H9 (cell line): ENCODE measurements around the gene CDYL2. TPM values are rescaled to one million over a fixed set of nuclear protein-coding genes. Genes with fewer than 3 reads are reported as not detected.

Experiments used
- DNase-seq: peaks from one replicate; pipeline ENCODE4 v3.0.0-alpha.2; 2017
- H2AFZ ChIP-seq: one replicate; pipeline ENCODE4 v1.6.1; 2013; ENCODE audit warnings: mild to moderate bottlenecking, low read length, control low read depth, moderate library complexity
- H2AK5ac ChIP-seq: 2 replicates; pipeline ENCODE4 v1.6.1; 2013; ENCODE audit warnings: low read length, control low read depth, mixed read lengths; ENCODE audit not compliant: insufficient read length
- H2BK120ac ChIP-seq: one replicate; pipeline ENCODE4 v1.6.1; 2013; ENCODE audit warnings: low read depth, mild to moderate bottlenecking, low read length, control low read depth, inconsistent platforms; ENCODE audit not compliant: poor library complexity, severe bottlenecking
- H2BK12ac ChIP-seq: 2 replicates; pipeline ENCODE4 v1.6.1; 2013; ENCODE audit warnings: low read length, control low read depth, mixed read lengths, low read depth; ENCODE audit not compliant: insufficient read length
- H2BK15ac ChIP-seq: 2 replicates; pipeline ENCODE4 v1.6.1; 2013; ENCODE audit warnings: low read depth, low read length, control low read depth
- H2BK20ac ChIP-seq: one replicate; pipeline ENCODE4 v1.6.1; 2013; ENCODE audit warnings: low read depth, mild to moderate bottlenecking, low read length, control low read depth, inconsistent platforms; ENCODE audit not compliant: poor library complexity, severe bottlenecking
- H2BK5ac ChIP-seq: 2 replicates; pipeline ENCODE4 v1.6.1; 2013; ENCODE audit warnings: low read length, control low read depth, mixed read lengths; ENCODE audit not compliant: insufficient read length
- H3K14ac ChIP-seq: 2 replicates; pipeline ENCODE4 v1.6.1; 2013; ENCODE audit warnings: low read length, control low read depth; ENCODE audit not compliant: insufficient read depth
- H3K18ac ChIP-seq: 2 replicates; pipeline ENCODE4 v1.6.1; 2013; ENCODE audit warnings: low read depth, mild to moderate bottlenecking, mixed read lengths, low read length, control low read depth; ENCODE audit not compliant: insufficient read length
- H3K23ac ChIP-seq: 2 replicates; pipeline ENCODE4 v1.6.1; 2013; ENCODE audit warnings: low read length, control low read depth, mixed read lengths, low read depth; ENCODE audit not compliant: insufficient read length
- H3K23me2 ChIP-seq: 2 replicates; pipeline ENCODE4 v1.6.1; 2013; ENCODE audit warnings: low read depth, mild to moderate bottlenecking, mixed read lengths, low read length, control low read depth; ENCODE audit not compliant: insufficient read length, poor library complexity, severe bottlenecking
- H3K27ac ChIP-seq: 2 replicates; pipeline ENCODE4 v1.5.1; 2013; ENCODE audit warnings: low read length, control low read depth, mixed read lengths, low read depth; ENCODE audit not compliant: insufficient read length
- H3K27me3 ChIP-seq: 2 replicates; pipeline ENCODE4 v1.6.1; 2013; ENCODE audit warnings: low read length, control low read depth, inconsistent platforms; ENCODE audit not compliant: insufficient read depth
- H3K4ac ChIP-seq: 2 replicates; pipeline ENCODE4 v1.6.1; 2013; ENCODE audit warnings: low read depth, mild to moderate bottlenecking, control low read depth, inconsistent platforms, low read length, moderate library complexity
- H3K4me1 ChIP-seq: 2 replicates; pipeline ENCODE4 v1.6.1; 2013; ENCODE audit warnings: low read length, control low read depth, inconsistent platforms; ENCODE audit not compliant: insufficient read depth
- H3K4me2 ChIP-seq: 2 replicates; pipeline ENCODE4 v1.6.1; 2013; ENCODE audit warnings: low read length, control low read depth, mixed read lengths; ENCODE audit not compliant: insufficient read length, insufficient read depth
- H3K56ac ChIP-seq: 2 replicates; pipeline ENCODE4 v1.6.1; 2013; ENCODE audit warnings: low read depth, mild to moderate bottlenecking, mixed read lengths, low read length, control low read depth; ENCODE audit not compliant: insufficient read length
- H3K79me1 ChIP-seq: 2 replicates; pipeline ENCODE4 v1.6.1; 2013; ENCODE audit warnings: low read depth, mild to moderate bottlenecking, moderate library complexity, low read length, control low read depth, inconsistent platforms; ENCODE audit not compliant: insufficient read depth, poor library complexity, severe bottlenecking
- H3K79me2 ChIP-seq: 2 replicates; pipeline ENCODE4 v1.6.1; 2013; ENCODE audit warnings: low read length, control low read depth, inconsistent platforms; ENCODE audit not compliant: insufficient read depth
- H3K9ac ChIP-seq: 2 replicates; pipeline ENCODE4 v1.6.1; 2013; ENCODE audit warnings: low read length, control low read depth, mixed read lengths; ENCODE audit not compliant: insufficient read length; ENCODE audit errors: extremely low read depth
- H3K9me3 ChIP-seq: one replicate; pipeline ENCODE4 v1.6.1; 2013; ENCODE audit warnings: low read depth, low read length, inconsistent platforms; ENCODE audit not compliant: control insufficient read depth
- H3T11ph ChIP-seq: one replicate; pipeline ENCODE4 v1.6.1; 2013; ENCODE audit warnings: mild to moderate bottlenecking, low read length, control low read depth, inconsistent platforms
- H4K20me1 ChIP-seq: one replicate; pipeline ENCODE4 v1.6.1; 2013; ENCODE audit not compliant: control insufficient read depth, insufficient read length, insufficient read depth
- H4K5ac ChIP-seq: 2 replicates; pipeline ENCODE4 v1.6.1; 2013; ENCODE audit warnings: low read depth, mild to moderate bottlenecking, mixed read lengths, low read length, control low read depth; ENCODE audit not compliant: insufficient read length
- H4K8ac ChIP-seq: replicated peaks from 2 replicates; pipeline ENCODE4 v1.6.1; 2013; ENCODE audit warnings: low read length, control low read depth, mixed read lengths, low read depth; ENCODE audit not compliant: insufficient read length
- H4K91ac ChIP-seq: 2 replicates; pipeline ENCODE4 v1.6.1; 2013; ENCODE audit warnings: low read depth, mild to moderate bottlenecking, moderate library complexity, mixed read lengths, low read length, control low read depth; ENCODE audit not compliant: insufficient read length
- H3K27ac Mint-ChIP-seq, 3 experiments: 2 replicates in 2 of 3; 3 replicates in 1 of 3; pipeline ENCODE4 v1.8.0; 2020 to 2021; ENCODE audit warnings: mixed read lengths in 3 of 3, mild to moderate bottlenecking in 1 of 3, moderate library complexity in 1 of 3
- H3K27me3 Mint-ChIP-seq: 2 replicates; pipeline ENCODE4 v1.8.0; 2021; ENCODE audit warnings: low read depth, mild to moderate bottlenecking, moderate library complexity, mixed read lengths
- H3K36me3 Mint-ChIP-seq, 3 experiments: 2 replicates in 2 of 3; 3 replicates in 1 of 3; pipeline ENCODE4 v1.8.0; 2020 to 2021; ENCODE audit warnings: low read depth in 3 of 3, mixed read lengths in 3 of 3; ENCODE audit not compliant: insufficient read depth in 1 of 3
- H3K4me1 Mint-ChIP-seq, 2 experiments: 2 replicates each; pipeline ENCODE4 v1.8.0; 2020; ENCODE audit warnings: mixed read lengths in 2 of 2
- H3K4me3 Mint-ChIP-seq, 2 experiments: 2 replicates in 1 of 2; 3 replicates in 1 of 2; pipeline ENCODE4 v1.8.0; 2020 to 2021; ENCODE audit warnings: mild to moderate bottlenecking in 2 of 2, mixed read lengths in 2 of 2, moderate library complexity in 1 of 2
- H3K9me3 Mint-ChIP-seq, 2 experiments: 2 replicates in 1 of 2; 3 replicates in 1 of 2; pipeline ENCODE4 v1.8.0; 2020; ENCODE audit warnings: mild to moderate bottlenecking in 2 of 2, mixed read lengths in 2 of 2, moderate library complexity in 1 of 2
- CTCF ChIP-seq: fragments of 200-600 bp; sonication (generic); conservative IDR thresholded peaks from 3 replicates; pipeline ENCODE4 v1.8.0; 2021; ENCODE audit warnings: antibody characterized with exemption, mild to moderate bottlenecking
- WGBS: extraction: QIAGEN DNeasy Blood & Tissue Kit; methylation state at CpG from one replicate; pipeline ENCODE4 v1.1.7; 2013; ENCODE audit warnings: missing lambda C conversion rate, low lambda C conversion rate, mixed read lengths; ENCODE audit not compliant: insufficient read length; ENCODE audit errors: extremely low coverage; 5-methylcytosine and 5-hydroxymethylcytosine counted together
- total RNA-seq: library from RNA; stranded (reverse); gene quantifications from 2 replicates; pipeline ENCODE4 v1.2.1, GENCODE V29; 2021

The CDYL2 gene
- total RNA-seq, 1 experiment from 2014 or later, result 4.2 TPM

- Histone ChIP-seq H3K18ac (no peak overlapping the region), H2AK5ac (no peak overlapping the region), H3K4ac (no peak overlapping the region)
These were observed 71.0 kb downstream of the CDYL2 start for GRCh38 chr16:80733407-80733806.

More at GRCh38 chr16:80733407-80733806, 71.0 kb downstream of the CDYL2 start:
- H3K14ac ChIP-seq, result no peak overlapping the region
- H3K4me2 ChIP-seq, result no peak overlapping the region
- Mint-ChIP-seq H3K27ac (no peak overlapping the region), H3K4me3 (no peak overlapping the region), H3K27me3 (no peaks in the 10 kb centered on the region), H3K36me3 (no peaks in the 10 kb centered on the region), H3K4me1 (no peaks in the 10 kb centered on the region), H3K9me3 (peaks cover 2 to 14% of the 10 kb centered on the region in 2 experiments; a peak in 3 of 5 replicates)
- no peak overlapping the region for H3K27ac ChIP-seq
- H3K4me1 ChIP-seq, result no peaks in the 10 kb centered on the region
- no peak overlapping the region for H4K8ac ChIP-seq
- no peak overlapping the region for H3K56ac ChIP-seq
- TF ChIP-seq CTCF, result no peak
- H3K23me2 ChIP-seq, result no peaks in the 10 kb centered on the region
- no peak overlapping the region for H2BK120ac ChIP-seq
- H2BK15ac ChIP-seq, result no peak overlapping the region
- no peak overlapping the region for H4K5ac ChIP-seq
- H4K91ac ChIP-seq, result no peak overlapping the region
- no peak overlapping the region for H2BK20ac ChIP-seq
- H3K9me3 ChIP-seq, result no peaks in the 10 kb centered on the region
- H3K23ac ChIP-seq, result no peak overlapping the region
- no peak overlapping the region for H2AFZ ChIP-seq
- H4K20me1 ChIP-seq, result no peaks in the 10 kb centered on the region
- no peak overlapping the region for H3T11ph ChIP-seq
- H3K9ac ChIP-seq, result no peak overlapping the region
- WGBS, result no CpG with 5 or more reads among the region's 2 CpGs
- H2BK12ac ChIP-seq, result no peak overlapping the region
- no peaks in the 10 kb centered on the region for H3K79me1 ChIP-seq
- H3K27me3 ChIP-seq, result no peaks in the 10 kb centered on the region
- H3K79me2 ChIP-seq, result no peaks in the 10 kb centered on the region
- H2BK5ac ChIP-seq, result no peak overlapping the region
- no peak for DNase-seq
